Right atrium auricular region (tissue), 2 donors: ENCODE measurements around the gene SCAI. TPM values are rescaled to one million over a fixed set of nuclear protein-coding genes. Genes with fewer than 3 reads are reported as not detected.

Experiments
- DNase-seq: peaks from one replicate; pipeline ENCODE4 v3.0.0-alpha.2; 2019; ENCODE audit warnings: low spot score
- H3K27ac ChIP-seq, 2 donors: fragments of 200-600 bp; sonication (generic); 1 replicate in 1 of 2; 2 replicates in 1 of 2; pipeline ENCODE4 v1.5.1; 2016 to 2019
- H3K27me3 ChIP-seq, 2 donors: fragments of 200-600 bp; sonication (generic); one replicate each; pipeline versions ENCODE4 v1.5.1 to v1.6.0; 2017 to 2019
- H3K36me3 ChIP-seq: fragments of 200-600 bp; sonication (generic); one replicate; pipeline ENCODE4 v1.5.1; 2016
- H3K4me1 ChIP-seq, 2 donors: fragments of 200-600 bp; sonication (generic); one replicate each; pipeline versions ENCODE4 v1.5.1 to v1.6.0; 2017 to 2019
- H3K4me3 ChIP-seq, 2 donors: fragments of 200-600 bp; sonication (generic); 1 replicate in 1 of 2; 2 replicates in 1 of 2; pipeline ENCODE4 v1.5.1; 2017 to 2019; ENCODE audit warnings: mild to moderate bottlenecking in 1 of 2, moderate library complexity in 1 of 2
- H3K9me3 ChIP-seq, 2 donors: fragments of 200-600 bp; sonication (generic); one replicate each; pipeline ENCODE4 v1.5.1; 2019
- total RNA-seq, 2 donors: library from RNA; depleted of rRNA; stranded (reverse); fragments of >200 nt; gene quantifications; one replicate each; pipeline ENCODE4 v1.1.0, GENCODE V29; 2016
- TF ChIP-seq, protein P1 (sequence below), 2 donors: fragments of 200-600 bp; sonication (generic); IDR thresholded peaks; one replicate each; pipeline ENCODE4 v1.5.1; 2019; ENCODE audit warnings: antibody characterized with exemption in 2 of 2

Gene SCAI
- total RNA-seq: 1 to 10 TPM; 4.0 to 5.3 TPM

DNA sequence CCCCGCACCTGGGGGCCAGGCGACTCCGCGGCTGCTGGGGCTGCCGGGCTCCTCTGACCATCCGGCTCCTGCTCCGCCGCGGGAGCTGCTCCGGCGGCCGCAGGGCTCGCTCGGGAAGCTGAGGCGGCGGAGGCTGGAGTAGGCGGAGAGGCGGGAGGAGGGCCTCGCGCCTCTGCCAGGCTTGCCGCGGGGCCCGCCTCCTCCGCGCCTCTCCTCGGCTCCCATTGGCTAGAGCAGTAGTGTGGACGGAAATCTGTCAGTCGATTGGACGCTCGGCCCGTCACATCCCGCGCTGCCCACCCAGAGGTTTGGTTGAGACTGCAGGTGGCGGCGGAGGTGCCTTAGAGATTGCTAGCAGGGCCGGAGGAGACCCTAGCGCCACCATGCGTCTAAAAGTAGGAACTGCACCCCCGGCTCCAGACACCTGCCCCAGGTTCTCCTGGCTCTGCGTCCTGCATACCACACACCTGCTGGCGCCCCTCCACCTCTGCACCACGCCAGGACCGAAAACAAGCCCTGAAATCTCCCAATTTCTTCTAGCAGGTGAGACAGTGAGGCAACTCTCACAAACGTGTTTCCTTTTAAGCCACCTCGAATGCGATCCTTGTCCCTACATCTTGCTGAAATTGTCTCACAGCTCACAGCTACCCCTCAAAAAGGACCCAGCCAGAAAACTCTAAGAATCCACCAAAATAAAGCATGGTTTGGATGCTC lies at the start of gene SCAI:
SCAI (minus strand) TSS at position 152 of the 714 bp plus-strand sequence; CDS start at position 61, 91 bp downstream.
- Histone ChIP-seq H3K9me3 (no peaks in the 10 kb centered on the region), H3K4me1 (peaks cover 0 to 11% of the 10 kb centered on the region in 2 donors), H3K27me3 (no peaks in the 10 kb centered on the region), H3K4me3 (peak within 1 kb of the TSS; percentile 97 to 99), H3K27ac (peak within 1 kb of the TSS; percentile 78 to 80), H3K36me3 (no peaks in the 10 kb centered on the region)
- peak; percentile 99 for DNase-seq
- TF ChIP-seq, protein P1, sequence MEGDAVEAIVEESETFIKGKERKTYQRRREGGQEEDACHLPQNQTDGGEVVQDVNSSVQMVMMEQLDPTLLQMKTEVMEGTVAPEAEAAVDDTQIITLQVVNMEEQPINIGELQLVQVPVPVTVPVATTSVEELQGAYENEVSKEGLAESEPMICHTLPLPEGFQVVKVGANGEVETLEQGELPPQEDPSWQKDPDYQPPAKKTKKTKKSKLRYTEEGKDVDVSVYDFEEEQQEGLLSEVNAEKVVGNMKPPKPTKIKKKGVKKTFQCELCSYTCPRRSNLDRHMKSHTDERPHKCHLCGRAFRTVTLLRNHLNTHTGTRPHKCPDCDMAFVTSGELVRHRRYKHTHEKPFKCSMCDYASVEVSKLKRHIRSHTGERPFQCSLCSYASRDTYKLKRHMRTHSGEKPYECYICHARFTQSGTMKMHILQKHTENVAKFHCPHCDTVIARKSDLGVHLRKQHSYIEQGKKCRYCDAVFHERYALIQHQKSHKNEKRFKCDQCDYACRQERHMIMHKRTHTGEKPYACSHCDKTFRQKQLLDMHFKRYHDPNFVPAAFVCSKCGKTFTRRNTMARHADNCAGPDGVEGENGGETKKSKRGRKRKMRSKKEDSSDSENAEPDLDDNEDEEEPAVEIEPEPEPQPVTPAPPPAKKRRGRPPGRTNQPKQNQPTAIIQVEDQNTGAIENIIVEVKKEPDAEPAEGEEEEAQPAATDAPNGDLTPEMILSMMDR (IDR thresholded peaks at IDR 0.05): peak; percentile 99

DNA sequence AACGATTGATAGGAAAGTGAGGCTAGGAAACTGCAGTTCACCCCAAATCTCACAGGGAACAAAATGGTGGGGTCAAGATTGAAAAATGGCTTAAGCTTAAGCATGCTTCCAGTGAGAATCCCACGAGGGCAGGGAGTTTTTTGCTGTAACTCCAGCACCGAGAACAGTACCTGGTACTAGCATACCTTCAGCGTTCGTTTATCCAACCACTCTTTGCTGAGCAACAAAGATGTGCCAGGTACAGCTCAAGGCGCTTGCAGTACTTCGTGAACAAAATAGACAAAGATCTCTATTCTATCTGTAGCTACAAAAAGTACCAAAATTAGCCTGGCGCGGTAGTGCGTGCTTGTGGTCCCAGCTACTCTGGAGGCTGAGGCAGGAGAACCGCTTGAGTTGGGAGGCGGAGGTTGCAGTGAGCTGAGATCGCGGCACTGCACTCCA lies 47.1 kb upstream of the SCAI start:
- peak overlapping the region; percentile 94 for H3K4me3 ChIP-seq
- peak overlapping the region; percentile 91 to 93 for H3K27ac ChIP-seq
- H3K36me3 ChIP-seq: no peaks in the 10 kb centered on the region
- no peaks in the 10 kb centered on the region for H3K27me3 ChIP-seq
- TF ChIP-seq, protein P1 (IDR thresholded peaks at IDR 0.05): no peak
- H3K9me3 ChIP-seq: no peaks in the 10 kb centered on the region
- no peak for DNase-seq
- H3K4me1 ChIP-seq: peaks cover 0 to 45% of the 10 kb centered on the region in 2 donors

DNA sequence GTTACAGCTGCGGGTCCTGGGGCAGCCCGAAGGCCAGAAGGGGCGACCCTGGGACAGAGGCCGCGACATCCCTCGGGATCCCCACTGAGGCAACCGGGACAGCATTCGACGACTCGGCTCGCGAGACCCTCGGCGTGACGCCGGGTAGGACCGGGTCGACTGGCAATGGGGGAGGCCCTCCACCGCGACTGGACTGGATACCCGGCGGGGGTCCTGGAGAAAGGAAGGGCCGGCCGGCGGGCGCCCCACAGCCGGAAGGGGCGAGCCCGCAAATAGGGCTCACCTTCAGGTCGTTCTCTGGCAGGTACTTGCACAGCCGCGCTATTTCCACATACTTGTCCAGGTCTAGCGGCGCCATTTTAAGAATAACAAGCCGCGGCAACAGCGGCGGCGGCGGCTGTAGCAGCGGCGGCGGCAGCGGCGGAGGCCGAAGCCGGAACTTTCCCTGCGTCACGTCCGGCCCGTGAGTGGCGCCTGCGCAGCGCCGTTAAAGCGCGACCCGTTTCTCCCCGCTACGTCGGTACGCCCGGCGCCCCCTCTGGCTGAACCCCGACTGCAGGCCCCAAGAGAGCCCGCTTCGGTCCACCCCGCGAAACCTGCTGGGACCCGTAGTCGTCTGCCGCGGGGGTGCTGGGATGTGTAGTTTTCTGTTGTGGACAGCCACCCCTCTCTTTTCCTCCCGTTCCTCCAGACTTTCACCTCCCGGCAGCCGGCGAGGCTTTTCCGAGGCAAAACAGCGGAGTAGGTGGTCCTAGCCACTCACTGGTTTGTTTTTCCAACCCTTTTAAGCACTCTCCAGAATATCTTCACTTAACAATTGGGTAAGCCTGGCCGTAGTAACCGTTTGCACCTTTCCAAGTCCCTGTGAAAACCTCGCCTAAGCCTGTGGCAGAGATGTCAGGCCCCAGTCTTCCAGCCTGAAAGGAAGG lies 46.3 kb upstream of the SCAI start, which contains the start of gene PPP6C:
PPP6C (minus strand) TSS at position 443 of the 929 bp plus-strand sequence; CDS start at position 358, 85 bp downstream.
- H3K4me1 ChIP-seq: peaks cover 0 to 45% of the 10 kb centered on the region in 2 donors
- peak; percentile 96 for DNase-seq
- no peaks in the 10 kb centered on the region for H3K36me3 ChIP-seq
- TF ChIP-seq, protein P1 (IDR thresholded peaks at IDR 0.05): peak; percentile 44 to 64
- no peaks in the 10 kb centered on the region for H3K27me3 ChIP-seq
- peak within 1 kb of the TSS; percentile 94 for H3K4me3 ChIP-seq
- no peaks in the 10 kb centered on the region for H3K9me3 ChIP-seq
- peak within 1 kb of the TSS; percentile 91 to 93 for H3K27ac ChIP-seq

DNA sequence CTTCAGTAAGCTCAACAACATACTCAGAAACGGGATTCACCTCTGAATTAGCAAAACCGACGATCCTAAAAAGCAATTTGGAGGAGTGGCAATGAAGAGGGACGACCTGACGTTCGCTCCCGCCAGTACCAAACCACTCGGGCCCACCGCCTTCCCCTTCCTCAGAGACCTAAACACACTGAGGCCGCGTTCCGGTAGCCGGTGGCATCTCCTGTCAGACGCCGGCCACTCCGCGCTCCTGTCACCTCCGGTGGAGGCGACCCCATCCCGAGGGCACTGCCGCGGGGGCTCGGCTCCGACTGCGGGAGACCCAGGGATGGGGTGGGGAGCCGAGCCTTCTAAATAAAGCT lies 45.7 kb upstream of the SCAI start:
- Histone ChIP-seq H3K27me3 (no peaks in the 10 kb centered on the region), H3K4me3 (peak overlapping the region; percentile 94), H3K9me3 (no peaks in the 10 kb centered on the region), H3K4me1 (peaks cover 0 to 47% of the 10 kb centered on the region in 2 donors), H3K36me3 (no peaks in the 10 kb centered on the region), H3K27ac (peak overlapping the region; percentile 91 to 93)
- TF ChIP-seq, protein P1 (IDR thresholded peaks at IDR 0.05): no peak
- no peak for DNase-seq

GRCh38 chr9:125183561-125183960 lies 40.2 kb upstream of the SCAI start:
- TF ChIP-seq, protein P1 (IDR thresholded peaks at IDR 0.05): no peak
- Histone ChIP-seq H3K27ac (peak overlapping the region in 1 of 2 donors; percentile 57), H3K27me3 (no peaks in the 10 kb centered on the region), H3K9me3 (no peaks in the 10 kb centered on the region), H3K4me1 (peaks cover 0 to 64% of the 10 kb centered on the region in 2 donors), H3K36me3 (no peaks in the 10 kb centered on the region), H3K4me3 (no peak overlapping the region)
- no peak for DNase-seq
